ENCODE results near the gene LRRC71. TPM values are rescaled to one million over a fixed set of nuclear protein-coding genes. Genes with fewer than 3 reads are reported as not detected.

Gene LRRC71
- total and polyA plus RNA-seq, 2 donors (not counting 1 experiment from before 2014, with no cell fraction given), result not detected

GRCh38 chr1:156941675-156942074 is 21.2 kb downstream of the LRRC71 start:
- H3K4me2 ChIP-seq (replicated peaks; ENCODE audit: low read depth, low read length, poor library complexity, severe bottlenecking), result no peak overlapping the region
- 93% methylated on average over 10 of the region's 10 CpGs for WGBS (ENCODE audit: insufficient coverage)
- no peaks in the 10 kb centered on the region for H3K9me3 Mint-ChIP-seq (ENCODE audit: insufficient read depth)
- H3K9ac ChIP-seq (ENCODE audit: low read length), result no peak overlapping the region
- no peak overlapping the region for H3K4me3 ChIP-seq (ENCODE audit: control extremely low read depth in 1 of 5, extremely low read depth in 1 of 5, insufficient read depth in 1 of 5, low read depth in 2 of 5, low read length in 4 of 5)
- H3K4me1 Mint-ChIP-seq, result no peaks in the 10 kb centered on the region
- peaks cover 4% of the 10 kb centered on the region for H3K27me3 Mint-ChIP-seq
- POLR2A ChIA-PET, result no interaction called here
- H3K4me3 Mint-ChIP-seq, result no peak overlapping the region
- no peak overlapping the region for H3K27ac Mint-ChIP-seq
- intact Hi-C loops (cut with micrococcal nuclease), result no loop called here
- H3K27ac ChIP-seq (ENCODE audit: low read length in 2 of 2), result no peak overlapping the region
- H2AFZ ChIP-seq (ENCODE audit: insufficient read depth, low read depth, low read length, poor library complexity, severe bottlenecking), result no peak overlapping the region
- no peaks in the 10 kb centered on the region for H3K79me2 ChIP-seq (ENCODE audit: control insufficient read depth, insufficient read depth, low read length)
- CTCF ChIA-PET, result no interaction called here
- TF ChIP-seq EZH2 (IDR thresholded peaks at IDR 0.05; ENCODE audit: borderline replicate concordance, insufficient read depth, low read depth, low read length, poor library complexity, severe bottlenecking) (no peak), CTCF (IDR thresholded peaks at IDR 0.05) (no peak)
- H3K9me3 ChIP-seq (ENCODE audit: control extremely low read depth in 1 of 3, control insufficient read depth in 2 of 3, insufficient read depth in 1 of 3, low read length in 2 of 3), result no peaks in the 10 kb centered on the region
- no peaks in the 10 kb centered on the region for H3K4me1 ChIP-seq (ENCODE audit: control insufficient read depth in 2 of 2, insufficient read depth in 2 of 2, low read length in 2 of 2)
- no peak for ATAC-seq (ENCODE audit: low read depth)
- peaks cover 0 to 3% of the 10 kb centered on the region in 2 experiments for H3K36me3 ChIP-seq (replicated peaks in 1 of 2; ENCODE audit: control extremely low read depth in 1 of 2, control insufficient read depth in 1 of 2, extremely low read depth in 1 of 2, insufficient read depth in 2 of 2, low read length in 1 of 2)
- DNase-seq, result no peak
- H4K20me1 ChIP-seq (ENCODE audit: control insufficient read depth, insufficient read depth, low read length, poor library complexity, severe bottlenecking), result no peaks in the 10 kb centered on the region
- no peaks in the 10 kb centered on the region for H3K27me3 ChIP-seq (replicated peaks in 1 of 4; ENCODE audit: control extremely low read depth in 1 of 4, control insufficient read depth in 3 of 4, insufficient read depth in 4 of 4, low read length in 3 of 4)

DNA sequence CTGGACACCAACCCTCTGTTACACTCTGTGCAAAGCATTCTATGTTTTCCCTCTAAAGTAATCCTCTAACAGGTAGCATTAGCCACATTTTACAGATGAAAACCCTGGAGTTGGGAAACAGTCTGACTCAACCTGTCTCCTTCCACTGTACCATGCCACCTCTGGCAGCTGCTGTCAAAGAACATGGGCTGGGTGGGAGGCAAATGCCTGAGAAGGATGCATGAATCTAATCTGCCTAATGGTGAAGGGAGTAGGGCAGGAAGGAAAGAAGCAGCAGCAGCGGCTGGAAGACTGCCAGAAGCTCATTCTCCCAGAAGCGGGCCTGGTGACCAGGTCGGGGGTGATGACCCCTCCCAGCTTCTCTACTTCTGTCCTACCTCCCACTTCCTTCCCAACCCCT is 21.7 kb downstream of the LRRC71 start:
- Histone ChIP-seq H3K79me2 (ENCODE audit: control insufficient read depth, insufficient read depth, low read length) (no peaks in the 10 kb centered on the region), H3K36me3 (replicated peaks in 1 of 2; ENCODE audit: control extremely low read depth in 1 of 2, control insufficient read depth in 1 of 2, extremely low read depth in 1 of 2, insufficient read depth in 2 of 2, low read length in 1 of 2) (peaks cover 0 to 3% of the 10 kb centered on the region in 2 experiments), H3K4me1 (ENCODE audit: control insufficient read depth in 2 of 2, insufficient read depth in 2 of 2, low read length in 2 of 2) (no peaks in the 10 kb centered on the region), H3K27me3 (replicated peaks in 1 of 4; ENCODE audit: control extremely low read depth in 1 of 4, control insufficient read depth in 3 of 4, insufficient read depth in 4 of 4, low read length in 3 of 4) (no peaks in the 10 kb centered on the region), H3K27ac (ENCODE audit: low read length in 2 of 2) (no peak overlapping the region), H4K20me1 (ENCODE audit: control insufficient read depth, insufficient read depth, low read length, poor library complexity, severe bottlenecking) (no peaks in the 10 kb centered on the region), H3K4me3 (ENCODE audit: control extremely low read depth in 1 of 5, extremely low read depth in 1 of 5, insufficient read depth in 1 of 5, low read depth in 2 of 5, low read length in 4 of 5) (no peak overlapping the region), H3K9me3 (ENCODE audit: control extremely low read depth in 1 of 3, control insufficient read depth in 2 of 3, insufficient read depth in 1 of 3, low read length in 2 of 3) (no peaks in the 10 kb centered on the region), H3K4me2 (replicated peaks; ENCODE audit: low read depth, low read length, poor library complexity, severe bottlenecking) (no peak overlapping the region), H3K9ac (ENCODE audit: low read length) (no peak overlapping the region), H2AFZ (ENCODE audit: insufficient read depth, low read depth, low read length, poor library complexity, severe bottlenecking) (no peak overlapping the region)
- TF ChIP-seq EZH2 (IDR thresholded peaks at IDR 0.05; ENCODE audit: borderline replicate concordance, insufficient read depth, low read depth, low read length, poor library complexity, severe bottlenecking), result no peak
- TF ChIP-seq CTCF (IDR thresholded peaks at IDR 0.05), result no peak
- intact Hi-C loops (cut with micrococcal nuclease), result no loop called here
- CTCF ChIA-PET, result no interaction called here
- 77% methylated on average over 2 of the region's 3 CpGs for WGBS (ENCODE audit: insufficient coverage)
- POLR2A ChIA-PET, result no interaction called here
- no peaks in the 10 kb centered on the region for H3K4me1 Mint-ChIP-seq
- H3K27me3 Mint-ChIP-seq, result peaks cover 4% of the 10 kb centered on the region
- H3K4me3 Mint-ChIP-seq, result no peak overlapping the region
- DNase-seq (no peak), ATAC-seq (ENCODE audit: low read depth) (no peak)
- no peak overlapping the region for H3K27ac Mint-ChIP-seq
- H3K9me3 Mint-ChIP-seq (ENCODE audit: insufficient read depth), result no peaks in the 10 kb centered on the region
